GM13976 (cell line): ENCODE results near the gene SLC6A19.

ENCODE experiments used
- DNase-seq: peaks from one replicate; pipeline ENCODE4 v3.0.0; 2012; ENCODE audit warnings: low spot score
- CTCF ChIP-seq: IDR thresholded peaks from 2 replicates; pipeline ENCODE4 v1.5.1; 2012; ENCODE audit warnings: borderline replicate concordance, mild to moderate bottlenecking; ENCODE audit not compliant: insufficient read depth; ENCODE audit errors: extremely low read depth, missing control alignments, control extremely low read depth
- in situ Hi-C: fragments of 300-500 bp; cut with MboI; formaldehyde crosslinking; loops from one replicate; pipeline ENCODE4 v1.12.0; 2022; ENCODE audit warnings: low sequenced_read_pairs, mixed read lengths, inconsistent platforms; ENCODE audit not compliant: unreplicated experiment

The SLC6A19 gene

GRCh38 chr5:1252681-1253080 lies 51.3 kb downstream of the SLC6A19 start:
- no peak for TF ChIP-seq CTCF
- in situ Hi-C loops = no loop called here
- no peak for DNase-seq

GRCh38 chr5:1253456-1254105 lies 52.2 kb downstream of the SLC6A19 start:
- in situ Hi-C loops = no loop called here
- TF ChIP-seq CTCF = no peak
- DNase-seq = no peak

GRCh38 chr5:1254196-1254595 lies 52.8 kb downstream of the SLC6A19 start:
- no peak for TF ChIP-seq CTCF
- no peak for DNase-seq

GRCh38 chr5:1255081-1255561 lies 53.7 kb downstream of the SLC6A19 start:
- no peak for DNase-seq
- TF ChIP-seq CTCF = no peak
- in situ Hi-C loops = no loop called here

More at GRCh38 chr5:1254196-1254595, 52.8 kb downstream of the SLC6A19 start:
- in situ Hi-C loops = no loop called here

- in situ Hi-C loops = no loop called here
- no peak for DNase-seq
- no peak for TF ChIP-seq CTCF
These were observed 55.4 kb downstream of the SLC6A19 start for GRCh38 chr5:1256776-1257175.

- in situ Hi-C loops = no loop called here
- no peak for DNase-seq
- no peak for TF ChIP-seq CTCF
These were observed 56.0 kb downstream of the SLC6A19 start for GRCh38 chr5:1257363-1257762.

- no peak for TF ChIP-seq CTCF
- DNase-seq = no peak
- in situ Hi-C loops = no loop called here
These were observed 56.4 kb downstream of the SLC6A19 start for GRCh38 chr5:1257841-1258240.
